ENCODE results near the gene KIAA0513.
A peak's percentile ranks its signal among the peaks of the same experiment; 100 is the strongest.
"Not testable (repeated sequence)": the region's sequence is repeated elsewhere in the genome, so short reads cannot be mapped to it uniquely, and the experiment has no call there.

KIAA0513 gene

DNA sequence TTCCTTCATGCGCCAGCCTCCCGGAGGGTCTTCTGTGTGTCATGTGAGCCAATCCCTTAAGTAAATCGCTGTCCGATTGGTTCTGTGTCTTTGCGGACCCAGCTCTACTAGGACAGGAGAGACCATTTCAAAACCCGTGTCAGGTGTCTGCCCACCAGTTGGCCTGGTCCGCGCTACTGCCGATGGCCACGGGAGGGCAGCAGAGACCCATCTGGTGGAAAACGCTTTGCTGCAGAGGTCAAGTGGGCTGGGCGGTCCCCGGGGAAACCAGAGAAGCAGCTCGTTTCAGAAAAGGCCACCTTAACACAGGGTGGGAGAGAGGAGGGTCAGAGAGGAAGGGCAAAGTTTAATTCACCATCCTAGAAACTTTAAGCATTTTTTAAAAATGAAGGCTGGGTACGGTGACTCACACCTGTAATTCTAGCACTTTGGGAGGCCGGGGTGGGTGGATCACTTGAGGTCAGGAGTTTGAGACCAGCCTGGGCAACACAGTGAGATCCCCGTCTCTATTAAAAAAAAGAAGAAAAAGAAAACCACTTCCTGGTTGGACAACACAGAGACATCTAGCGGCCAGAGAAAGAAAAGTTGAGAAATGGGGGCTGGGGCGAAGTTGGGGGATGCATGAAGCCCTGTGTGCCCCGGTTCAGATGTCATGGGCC is 87.4 kb downstream of the KIAA0513 start:
- DNase-seq (ENCODE audit: low spot score): peak; percentile 63

DNA sequence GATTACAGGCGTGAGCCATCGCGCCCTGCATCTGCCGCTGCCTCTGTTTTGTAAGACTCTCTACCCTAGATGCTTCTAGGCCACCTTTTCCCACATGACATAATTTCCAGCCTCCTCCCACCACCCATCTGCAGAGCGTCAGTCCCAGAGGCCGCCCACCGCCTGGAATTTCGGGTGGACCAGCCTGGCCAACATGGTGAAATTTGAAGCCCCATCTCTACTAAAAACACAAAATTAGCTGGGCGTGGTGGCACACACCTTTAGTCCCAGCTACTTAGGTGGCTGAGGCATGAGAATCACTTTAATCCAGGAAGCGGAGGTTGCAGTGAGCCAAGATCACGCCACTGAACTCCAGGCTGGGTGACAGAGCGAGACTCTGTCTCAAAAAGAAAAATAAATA is 89.8 kb downstream of the KIAA0513 start:
- DNase-seq (ENCODE audit: low spot score): no peak

DNA sequence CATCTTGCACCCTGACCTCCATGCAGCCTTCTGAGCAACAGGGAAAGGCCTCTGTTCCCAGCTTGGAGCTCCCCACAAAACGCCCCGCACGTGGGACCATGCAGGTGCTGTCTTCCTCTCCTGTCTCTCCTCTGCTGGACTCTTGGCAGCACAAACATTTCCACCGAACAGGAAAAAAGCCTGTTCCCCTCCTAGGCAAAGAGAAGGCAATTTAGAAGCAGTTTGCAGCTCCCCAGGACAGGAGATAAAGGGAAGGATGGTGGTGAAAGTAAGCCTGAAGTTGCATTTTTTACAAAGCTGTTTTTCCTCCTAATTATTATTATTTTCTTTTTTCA is 92.4 kb downstream of the KIAA0513 start:
- DNase-seq (ENCODE audit: low spot score): no peak

DNA sequence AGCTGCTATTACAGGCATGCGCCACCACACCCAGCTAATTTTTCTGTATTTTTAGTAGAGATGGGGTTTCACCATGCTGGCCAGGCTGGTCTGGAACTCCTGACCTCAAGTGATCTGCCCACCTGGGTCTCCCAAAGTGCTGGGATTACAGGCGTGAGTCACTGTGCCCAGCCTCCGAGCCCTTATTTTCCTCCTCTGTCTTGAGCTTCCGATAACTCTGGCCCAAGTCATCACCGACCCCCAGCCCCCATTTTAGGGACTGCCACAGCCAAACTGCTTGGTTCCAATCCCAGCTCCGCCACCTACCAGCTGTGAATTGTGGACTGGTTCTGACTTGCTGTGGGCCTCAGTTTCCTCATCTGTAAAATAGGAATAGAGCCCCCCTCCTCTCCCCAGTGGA is 95.8 kb downstream of the KIAA0513 start:
- DNase-seq (ENCODE audit: low spot score): not testable (repeated sequence)

DNA sequence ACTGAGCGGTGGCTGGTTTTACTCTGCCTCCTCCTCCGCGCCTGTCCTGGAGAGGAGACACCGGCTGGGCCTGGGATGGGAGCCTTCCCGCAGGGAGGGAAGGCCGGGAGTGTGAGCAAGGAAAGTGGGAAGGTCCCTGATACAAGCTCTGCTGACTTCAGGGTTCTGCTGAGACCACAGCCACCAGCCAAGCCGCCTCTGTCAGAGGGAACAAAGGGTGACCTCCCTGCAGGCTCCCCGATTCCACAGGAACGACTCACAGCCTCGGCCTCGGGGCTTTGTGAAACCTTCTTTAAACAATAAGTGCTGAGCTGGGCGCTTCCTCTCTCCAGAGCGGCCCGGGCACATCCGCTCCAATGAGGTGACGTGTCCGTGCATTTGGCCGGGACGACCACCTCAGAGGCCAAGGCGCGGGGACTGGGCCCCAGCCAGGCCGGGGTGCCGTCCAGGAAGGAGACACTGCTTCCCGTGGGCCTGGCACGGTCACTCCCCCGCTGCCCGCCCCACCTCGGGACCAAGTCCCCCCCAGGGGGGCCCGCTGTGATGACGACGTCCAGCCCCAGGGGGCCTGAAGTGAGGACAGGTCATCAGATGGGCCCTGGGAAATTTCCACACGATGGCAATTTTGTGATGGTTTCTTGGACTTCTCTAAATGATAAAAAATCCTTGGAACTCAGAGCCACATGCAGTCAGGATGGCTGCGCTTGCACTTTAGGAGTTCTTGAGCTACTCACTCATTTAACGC is 96.5 kb downstream of the KIAA0513 start:
- DNase-seq (ENCODE audit: low spot score): no peak

DNA sequence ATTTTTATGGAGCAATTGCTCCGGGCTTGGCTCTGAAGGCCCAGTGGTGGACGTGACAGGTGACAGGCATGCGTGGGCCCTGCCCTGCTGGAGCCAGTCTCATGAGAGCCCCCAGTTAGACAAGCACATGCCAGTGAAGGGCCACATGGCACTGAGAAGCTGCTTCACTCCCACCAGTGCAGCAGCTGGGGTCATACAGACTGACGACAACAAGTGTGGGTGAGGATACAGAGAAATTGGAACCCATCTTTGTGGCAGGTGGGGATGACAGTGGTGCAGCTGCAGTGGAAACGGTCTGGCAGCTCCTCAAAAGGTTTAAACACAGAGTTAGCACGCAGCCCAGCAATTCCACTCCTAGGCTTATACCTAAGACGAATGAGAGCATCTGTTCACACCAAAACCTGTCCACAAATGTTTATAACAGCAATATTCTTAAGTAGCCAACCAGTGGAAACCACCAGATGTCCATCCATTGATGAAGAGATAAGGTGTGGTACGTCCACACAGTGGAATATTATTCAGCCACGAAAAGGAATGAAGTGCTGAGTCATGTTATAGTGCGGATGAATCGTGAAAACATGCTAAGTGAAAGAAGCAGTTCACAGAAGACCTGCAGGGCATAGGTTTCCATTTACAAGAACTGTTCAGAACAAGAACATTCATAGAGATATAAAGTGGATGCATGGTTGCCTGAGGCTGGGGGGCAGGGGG is 97.2 kb downstream of the KIAA0513 start:
- DNase-seq (ENCODE audit: low spot score): no peak

DNA sequence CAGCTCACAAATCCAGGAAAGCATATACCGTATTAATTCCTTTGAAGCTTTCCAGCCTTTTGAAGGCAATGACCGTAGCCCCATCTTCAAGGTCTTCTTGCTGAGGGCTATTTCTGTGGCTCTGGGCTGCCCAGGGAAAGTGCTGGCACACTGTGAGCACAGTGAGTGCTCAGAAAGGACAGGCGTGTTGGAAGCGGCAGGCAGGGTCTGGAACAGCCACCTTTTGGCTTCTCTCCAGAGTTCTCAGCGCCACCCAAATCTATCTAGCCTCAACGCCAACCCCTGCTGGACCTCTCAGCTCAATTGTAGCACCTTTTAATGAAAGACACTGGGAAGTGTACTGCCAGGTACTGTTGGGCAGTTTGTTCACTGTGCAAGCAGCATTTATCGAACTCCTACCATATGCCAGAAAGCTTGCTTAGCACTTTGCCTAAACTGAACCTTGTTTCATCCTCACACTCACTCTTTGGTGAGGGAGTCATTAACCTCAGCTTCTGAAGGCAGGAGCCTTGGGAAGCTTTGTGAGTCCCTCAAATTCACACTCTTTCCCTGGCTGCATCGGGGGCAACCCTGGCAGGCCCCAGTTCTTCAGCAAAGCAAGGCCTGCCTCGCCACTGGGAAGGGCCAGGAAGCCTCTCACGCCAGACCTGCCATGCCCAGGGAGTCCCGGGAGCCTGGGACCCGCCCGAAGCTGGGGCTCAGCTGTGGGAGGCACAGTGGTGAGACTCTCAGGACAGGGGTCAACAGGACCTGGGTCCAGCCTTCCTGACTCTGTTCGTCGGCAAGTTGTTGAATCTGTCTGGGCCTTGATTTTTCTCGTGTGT is 98.2 kb downstream of the KIAA0513 start:
- no peak for DNase-seq (ENCODE audit: low spot score)

DNA sequence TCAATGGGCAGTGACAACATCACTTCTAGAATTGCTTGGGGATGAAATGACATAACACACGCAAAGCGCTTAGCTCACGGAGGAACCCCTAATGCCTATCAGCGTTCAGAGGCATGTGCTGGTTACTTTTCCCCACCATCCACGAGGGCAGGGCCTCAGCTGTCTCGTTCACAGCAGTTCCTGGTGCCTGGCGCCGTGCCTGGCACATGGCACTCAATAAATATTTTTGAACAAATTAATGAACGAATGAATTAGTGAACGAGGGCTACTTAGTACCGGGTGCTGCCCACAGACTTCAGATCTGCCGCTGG is 98.8 kb downstream of the KIAA0513 start:
- no peak for DNase-seq (ENCODE audit: low spot score)

DNA sequence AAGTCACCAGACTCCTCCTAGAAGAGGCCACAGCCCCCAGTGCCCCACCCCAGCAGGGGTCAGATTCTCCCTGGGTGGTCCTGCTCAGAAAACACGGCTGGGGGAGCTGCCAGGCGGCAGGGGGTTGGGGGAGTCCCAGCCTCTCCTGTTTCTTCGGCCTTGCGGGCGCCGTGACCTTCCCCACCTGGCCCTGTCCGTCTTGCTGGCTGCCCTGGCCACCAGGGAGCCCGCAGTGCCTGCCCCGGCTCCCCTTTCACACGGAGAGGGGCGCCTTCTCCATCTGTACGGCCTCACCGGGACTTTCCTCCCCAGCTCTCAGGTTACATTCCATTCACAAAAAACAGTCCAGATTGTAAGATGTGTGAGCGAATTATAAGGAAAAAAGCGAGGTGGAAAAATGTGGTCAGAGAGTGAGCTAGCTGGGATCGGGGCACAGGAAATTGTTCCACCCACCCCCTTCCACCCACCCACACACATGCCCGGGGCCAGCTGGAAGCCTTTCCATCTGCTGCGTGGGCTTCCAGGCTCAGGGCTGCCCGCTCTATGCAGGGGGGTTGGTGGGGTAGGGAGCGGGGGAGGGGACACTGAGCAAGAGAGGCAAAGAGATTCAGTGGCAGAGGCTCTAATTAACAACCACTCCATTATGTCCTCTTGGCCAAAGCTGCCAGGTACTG is 99.2 kb downstream of the KIAA0513 start:
- DNase-seq (ENCODE audit: low spot score): no peak

DNA sequence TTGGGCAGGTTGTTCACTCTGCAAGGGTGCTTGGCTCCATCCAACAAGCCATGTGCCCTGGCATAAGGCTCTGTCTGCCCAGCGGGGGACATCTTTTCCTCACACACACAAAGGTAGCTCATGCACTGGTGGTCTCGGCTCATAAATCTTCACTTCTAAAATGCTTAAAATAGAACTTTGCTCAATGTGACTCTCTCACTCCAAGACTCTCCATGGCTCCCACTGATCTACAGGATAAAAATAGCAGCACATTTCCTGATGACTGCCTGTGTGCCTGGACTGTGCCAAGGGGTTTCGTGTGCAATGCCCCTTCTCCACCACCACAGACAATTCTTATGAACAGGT is 99.8 kb downstream of the KIAA0513 start:
- no peak for DNase-seq (ENCODE audit: low spot score)

DNA sequence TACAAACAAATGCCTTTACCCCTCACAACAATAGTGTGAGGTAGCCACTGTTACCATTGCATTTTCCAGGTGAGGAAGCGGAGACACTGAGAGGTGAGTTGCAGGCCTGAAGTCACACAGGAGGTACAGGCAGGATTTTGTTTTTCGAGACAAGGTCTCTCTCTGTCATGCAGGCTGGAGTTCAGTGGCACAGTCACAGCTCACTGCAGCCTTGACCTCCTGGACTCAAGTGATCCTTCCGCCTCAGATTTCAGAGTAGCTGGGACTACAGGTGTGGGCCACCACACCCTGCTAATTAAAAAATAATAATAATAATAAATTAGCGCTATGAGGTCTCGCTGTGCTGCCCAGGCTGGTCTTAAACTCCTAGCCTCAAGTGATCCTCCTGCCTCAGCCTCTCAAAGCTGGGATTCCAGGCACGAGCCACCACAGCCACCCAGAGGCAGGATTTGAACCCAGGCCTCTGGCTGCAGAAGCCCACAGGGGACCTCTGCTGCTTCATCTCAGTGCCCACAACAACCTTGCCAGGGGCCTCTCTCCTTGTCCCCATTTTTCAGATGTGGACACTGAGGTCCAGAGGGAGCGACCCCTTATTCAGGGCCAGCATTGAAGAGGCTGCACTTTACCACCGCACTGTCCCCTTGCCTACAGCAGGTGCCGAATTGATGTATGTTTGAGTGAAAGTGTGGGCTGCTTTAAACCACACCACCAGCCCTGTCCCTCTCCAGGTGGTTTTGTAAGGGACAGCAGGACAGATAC is 100.7 kb downstream of the KIAA0513 start:
- no peak for DNase-seq (ENCODE audit: low spot score)

DNA sequence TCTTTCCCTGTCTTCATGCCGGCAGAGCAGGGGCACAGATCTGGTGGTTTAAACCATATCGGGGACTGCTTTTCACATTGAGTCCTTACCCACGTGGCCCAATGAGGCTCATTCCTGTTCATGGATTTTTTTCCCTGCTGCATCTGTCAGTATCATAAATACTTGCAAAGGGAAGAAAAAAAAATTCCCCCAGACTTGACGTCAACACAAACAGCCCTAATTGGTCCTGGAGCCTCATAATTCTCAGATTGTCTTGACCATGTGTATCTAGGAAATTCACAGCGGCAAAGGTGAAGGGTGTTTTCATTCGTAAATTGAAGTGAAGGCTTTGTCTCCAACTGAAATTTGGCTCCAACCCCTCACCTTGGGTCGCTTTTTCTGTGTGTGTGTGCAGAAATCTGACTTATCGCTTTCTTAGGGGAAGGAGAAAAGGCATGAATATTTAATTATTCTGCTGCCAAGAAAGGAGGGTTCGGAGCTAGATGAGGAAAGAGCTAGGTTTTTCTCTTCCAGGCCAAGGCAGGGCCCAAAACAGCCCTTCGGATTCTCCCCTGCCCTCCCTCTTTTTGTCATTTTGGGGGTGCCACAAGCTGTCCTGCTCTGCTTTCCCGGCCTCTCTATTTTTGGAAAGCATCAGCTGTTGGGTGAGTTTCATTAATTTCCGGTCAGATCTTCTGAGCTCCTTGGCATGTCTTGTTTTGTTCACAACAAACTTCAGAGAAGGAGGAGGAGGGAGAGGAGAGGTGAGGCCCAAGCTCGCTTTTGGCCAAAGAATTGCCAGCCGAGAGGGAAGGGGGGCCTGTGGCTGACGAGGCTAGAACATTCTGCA is 102.5 kb downstream of the KIAA0513 start:
- no peak for DNase-seq (ENCODE audit: low spot score)

DNA sequence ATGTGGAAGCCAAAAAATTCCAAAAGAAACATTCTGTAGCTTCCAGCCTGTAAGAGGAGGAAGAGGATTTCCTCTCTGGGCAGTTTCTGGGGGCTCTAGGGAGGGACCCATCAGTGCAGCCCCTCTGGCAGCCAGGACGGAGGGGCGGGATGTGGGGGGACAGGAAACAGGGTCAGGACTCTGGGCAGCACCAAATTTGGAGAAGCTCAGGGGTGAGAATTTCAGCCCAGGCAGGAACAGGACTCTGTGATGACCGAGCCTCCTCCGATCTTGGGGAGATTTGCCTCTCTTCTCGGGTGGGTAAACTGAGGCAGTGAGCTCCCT is 103.1 kb downstream of the KIAA0513 start:
- no peak for DNase-seq (ENCODE audit: low spot score)

DNA sequence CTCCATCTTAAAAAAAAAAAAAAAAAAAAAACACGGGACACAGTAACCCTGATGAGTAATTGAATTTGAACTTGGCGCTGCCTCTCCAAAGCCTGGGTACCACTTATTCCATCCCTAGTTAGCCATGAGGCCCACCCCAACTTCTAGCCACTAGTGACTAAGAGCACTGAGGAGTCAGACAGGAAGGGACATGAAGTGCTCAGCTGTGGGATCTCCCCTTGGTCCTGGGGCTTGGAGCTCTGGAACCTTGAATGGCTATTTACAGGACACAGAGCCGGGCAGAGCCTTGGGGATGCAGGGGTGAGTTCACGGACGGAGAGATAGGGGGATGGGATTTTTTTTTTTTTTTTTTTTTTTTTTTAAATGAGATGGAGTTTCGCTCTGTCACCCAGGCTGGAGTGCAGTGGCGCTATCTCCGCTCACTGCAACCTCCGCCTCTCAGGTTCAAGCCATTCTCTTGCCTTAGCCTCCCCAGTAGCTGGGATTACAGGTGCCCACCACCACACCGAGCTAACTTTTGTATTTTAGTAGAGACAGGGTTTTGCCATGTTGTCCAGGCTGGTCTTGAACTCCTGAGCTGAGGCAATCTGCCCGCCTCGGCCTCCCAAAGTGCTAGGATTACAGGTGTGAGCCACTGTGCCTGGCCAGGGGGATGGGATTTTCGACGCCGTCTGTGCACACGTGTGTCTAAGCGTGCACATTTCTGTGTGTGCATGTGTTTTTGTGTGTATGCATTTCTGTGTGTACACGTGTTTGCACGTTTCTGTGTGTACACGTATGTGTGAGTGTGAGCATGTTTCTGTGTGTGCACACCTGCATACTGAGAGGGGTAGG is 105.1 kb downstream of the KIAA0513 start:
- no peak for DNase-seq (ENCODE audit: low spot score)

DNA sequence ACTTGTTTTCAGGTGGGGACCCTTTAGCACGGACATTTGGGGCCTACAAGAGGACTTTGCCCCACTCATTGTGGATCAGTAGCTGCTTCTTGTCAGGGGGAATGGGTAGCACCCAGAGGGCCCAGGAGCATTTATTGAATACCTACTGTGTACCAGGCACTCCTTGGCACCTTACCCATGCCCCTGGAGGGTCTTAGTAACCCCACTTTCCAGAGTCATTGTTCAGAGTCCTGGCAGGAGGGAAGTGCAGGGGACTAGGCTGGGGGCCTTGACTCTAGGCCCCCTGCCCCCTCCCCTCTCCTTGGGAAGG is 105.7 kb downstream of the KIAA0513 start:
- DNase-seq (ENCODE audit: low spot score): no peak

DNA sequence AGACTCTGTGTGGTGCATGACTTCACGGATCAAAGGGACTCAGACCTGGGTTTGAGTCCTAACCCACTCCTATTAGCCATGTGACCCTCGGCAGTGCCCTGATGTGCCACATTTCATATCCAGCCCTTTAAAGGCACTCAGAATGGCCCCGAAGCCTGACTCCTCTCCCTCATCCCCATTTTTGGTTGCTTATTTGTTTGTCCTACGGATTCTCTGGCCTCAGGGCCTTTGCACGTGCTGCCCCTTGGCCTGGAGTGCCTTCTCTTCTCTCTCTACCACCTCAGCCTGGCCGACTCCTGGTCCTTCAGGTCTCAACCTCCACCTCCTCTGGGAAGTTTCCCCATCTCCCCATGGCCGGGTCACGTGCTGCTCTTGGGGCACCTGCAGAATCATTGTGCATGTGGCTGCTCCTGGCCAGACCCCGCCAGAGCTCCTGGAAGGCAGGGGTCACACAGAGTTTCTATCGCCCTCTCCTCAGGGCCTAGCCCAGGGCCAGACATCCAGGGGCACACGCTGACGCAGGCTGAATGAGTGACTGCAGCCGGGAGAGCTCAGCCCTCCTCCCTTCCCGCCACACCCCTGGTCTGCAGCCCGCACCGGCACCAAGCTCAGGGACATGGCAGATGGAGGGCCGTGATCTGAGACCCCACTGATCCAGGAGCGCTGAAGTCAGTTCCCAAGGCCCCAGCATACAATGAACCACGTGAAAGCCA is 106.6 kb downstream of the KIAA0513 start:
- no peak for DNase-seq (ENCODE audit: low spot score)

DNA sequence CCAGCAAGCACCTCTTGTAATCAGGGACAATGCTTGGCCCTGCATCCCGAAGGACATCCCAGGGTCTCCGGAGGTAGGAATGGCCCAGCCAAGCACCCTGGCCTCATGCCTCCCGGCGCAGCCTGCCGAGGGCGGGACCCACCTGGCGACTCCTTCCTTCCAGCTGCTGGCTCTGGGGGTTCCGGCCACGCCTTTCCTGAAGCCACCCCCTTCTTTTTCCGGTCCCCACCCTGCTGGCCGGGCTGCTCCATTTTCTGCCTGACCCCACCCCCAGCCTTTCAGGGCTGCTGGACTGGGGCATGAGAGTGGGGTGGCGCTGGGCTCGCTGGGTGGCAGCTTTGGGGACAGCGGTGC is 107.2 kb downstream of the KIAA0513 start:
- no peak for DNase-seq (ENCODE audit: low spot score)

DNA sequence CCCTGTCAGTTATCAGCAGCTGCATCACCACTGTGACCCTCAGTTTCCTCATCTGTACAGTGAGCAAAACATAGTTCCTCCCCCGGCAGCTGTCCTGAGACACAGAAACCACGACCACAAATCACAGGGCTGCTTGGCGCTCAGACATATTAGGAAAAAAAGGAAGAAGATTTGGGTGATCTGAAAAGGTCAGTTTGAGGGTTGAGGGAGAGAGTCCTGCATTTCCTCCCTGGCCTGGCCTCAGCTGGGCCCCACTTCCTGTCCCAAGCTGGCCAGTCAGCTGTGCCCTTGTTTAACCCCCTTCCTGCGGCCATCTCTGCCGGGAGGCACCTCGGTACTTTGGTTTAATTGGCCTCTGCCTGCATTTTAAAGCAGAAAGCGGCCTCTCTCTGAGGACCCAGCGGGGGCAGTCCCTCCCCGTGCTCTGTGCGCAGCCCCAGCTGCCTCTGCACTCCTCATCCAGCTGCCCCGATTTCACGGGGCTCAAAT is 108.7 kb downstream of the KIAA0513 start:
- DNase-seq (ENCODE audit: low spot score): no peak

DNA sequence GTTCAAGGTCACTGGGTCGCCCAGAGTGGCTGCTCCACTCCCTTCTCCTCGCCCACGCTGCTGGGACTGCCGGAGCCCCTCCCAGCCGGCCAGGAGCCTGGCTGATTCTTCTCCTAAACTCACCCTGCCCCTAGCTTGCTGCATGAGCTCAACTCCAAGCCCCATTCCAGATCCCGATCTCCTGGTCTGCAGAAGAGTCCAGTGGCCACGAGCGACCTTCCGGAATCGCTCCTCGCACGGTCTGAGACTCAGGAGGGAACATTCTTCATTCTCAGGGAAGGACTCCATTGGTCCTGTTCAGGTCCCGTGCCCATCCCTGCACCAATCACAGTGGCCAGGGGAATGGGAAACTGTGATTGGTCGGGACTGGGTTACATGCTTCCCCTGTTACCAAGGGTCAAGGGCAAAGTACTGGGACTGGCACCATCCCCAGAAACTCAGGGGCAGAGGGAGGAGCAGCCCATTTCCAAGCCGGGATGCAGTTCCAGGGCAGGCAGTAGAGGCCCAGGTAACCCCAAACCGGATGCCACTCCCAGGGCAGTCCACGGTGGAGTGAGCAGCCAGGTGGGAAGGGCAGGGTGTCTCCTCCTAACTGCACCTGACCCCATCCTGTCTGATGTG is 109.2 kb downstream of the KIAA0513 start:
- no peak for DNase-seq (ENCODE audit: low spot score)

Data from CD4-positive, alpha-beta T cell treated with Interleukin-6 at 100 ng/mL for 8 hours (primary cell).